ACC112 (cell line): ENCODE data around the gene CTTNBP2.

Experiments
- H2AFZ ChIP-seq: fragments of 200-600 bp; sonication (generic); one replicate; pipeline ENCODE4 v1.6.0; 2017; ENCODE audit warnings: antibody characterized with exemption, low read length; ENCODE audit not compliant: unreplicated experiment
- H3K27ac ChIP-seq: fragments of 200-600 bp; sonication (generic); 2 replicates; pipeline ENCODE4 v1.5.1; 2014; ENCODE audit warnings: low read depth, mild to moderate bottlenecking, antibody characterized with exemption, low read length, moderate library complexity
- H3K27me3 ChIP-seq: fragments of 200-600 bp; sonication (generic); 2 replicates; pipeline ENCODE4 v1.6.1; 2014; ENCODE audit warnings: mild to moderate bottlenecking, antibody characterized with exemption, low read length, moderate library complexity, mixed read lengths; ENCODE audit not compliant: insufficient read depth
- H3K36me3 ChIP-seq: fragments of 200-600 bp; sonication (generic); 2 replicates; pipeline ENCODE4 v1.6.1; 2016; ENCODE audit warnings: mild to moderate bottlenecking, antibody characterized with exemption, low read length, moderate library complexity, mixed read lengths; ENCODE audit not compliant: insufficient read depth
- H3K4me1 ChIP-seq: fragments of 200-600 bp; sonication (generic); one replicate; pipeline ENCODE4 v1.6.1; 2016; ENCODE audit warnings: low read length, mixed read lengths; ENCODE audit not compliant: insufficient read depth, unreplicated experiment, control insufficient read depth
- H3K4me3 ChIP-seq: fragments of 200-600 bp; sonication (generic); 2 replicates; pipeline ENCODE4 v1.5.1; 2014; ENCODE audit warnings: mild to moderate bottlenecking, low read depth, low read length
- H3K79me2 ChIP-seq: fragments of 200-600 bp; sonication (generic); one replicate; pipeline ENCODE4 v1.6.0; 2016; ENCODE audit warnings: low read length; ENCODE audit not compliant: control insufficient read depth, unreplicated experiment, insufficient read depth

Gene CTTNBP2

DNA sequence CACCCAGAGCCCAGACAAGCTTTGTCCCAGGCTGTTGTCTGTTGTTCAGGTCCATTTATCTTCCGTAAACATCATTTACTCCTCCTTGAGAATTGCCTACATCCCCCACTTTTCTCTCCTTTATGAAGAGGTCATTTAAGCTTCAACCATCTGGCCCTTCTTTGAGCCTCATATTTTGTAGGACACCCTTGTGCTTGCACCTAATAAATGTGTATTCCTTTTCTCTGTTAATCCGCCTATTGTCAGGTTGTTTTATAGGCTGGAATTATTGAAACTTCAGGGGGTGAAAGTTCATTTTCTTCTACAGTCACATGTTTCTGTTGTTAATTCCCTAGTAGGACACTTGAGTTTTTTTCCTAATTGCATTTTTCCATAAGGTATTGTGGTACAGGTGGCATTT is 19.6 kb upstream of the CTTNBP2 start:
- no peak overlapping the region for H3K27ac ChIP-seq
- H3K4me1 ChIP-seq, result no peaks in the 10 kb centered on the region
- H3K27me3 ChIP-seq, result no peaks in the 10 kb centered on the region
- H3K4me3 ChIP-seq, result no peak overlapping the region
- H2AFZ ChIP-seq, result no peak overlapping the region
- no peaks in the 10 kb centered on the region for H3K79me2 ChIP-seq
- no peaks in the 10 kb centered on the region for H3K36me3 ChIP-seq

DNA sequence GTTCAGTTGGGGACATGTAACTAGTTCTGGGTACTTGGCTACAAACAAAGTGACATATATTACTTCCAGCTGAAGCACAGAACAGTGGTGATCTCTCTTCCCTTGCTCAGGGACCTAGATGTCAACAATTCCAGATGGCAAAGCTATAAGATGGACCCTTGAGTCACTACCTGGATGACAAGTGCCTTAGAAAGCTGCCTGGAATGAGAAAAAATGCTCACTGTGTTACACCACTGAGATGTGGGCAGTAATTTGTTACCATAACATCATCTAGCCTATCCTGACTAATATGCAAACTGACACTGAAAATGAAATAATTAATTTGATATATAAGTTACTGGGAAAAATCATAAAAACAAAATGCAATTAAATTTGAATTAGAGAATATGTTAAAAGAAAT is 16.4 kb upstream of the CTTNBP2 start:
- Histone ChIP-seq H3K79me2 (no peaks in the 10 kb centered on the region), H2AFZ (no peak overlapping the region), H3K4me1 (no peaks in the 10 kb centered on the region), H3K27ac (no peak overlapping the region), H3K27me3 (no peaks in the 10 kb centered on the region), H3K36me3 (no peaks in the 10 kb centered on the region), H3K4me3 (no peak overlapping the region)

DNA sequence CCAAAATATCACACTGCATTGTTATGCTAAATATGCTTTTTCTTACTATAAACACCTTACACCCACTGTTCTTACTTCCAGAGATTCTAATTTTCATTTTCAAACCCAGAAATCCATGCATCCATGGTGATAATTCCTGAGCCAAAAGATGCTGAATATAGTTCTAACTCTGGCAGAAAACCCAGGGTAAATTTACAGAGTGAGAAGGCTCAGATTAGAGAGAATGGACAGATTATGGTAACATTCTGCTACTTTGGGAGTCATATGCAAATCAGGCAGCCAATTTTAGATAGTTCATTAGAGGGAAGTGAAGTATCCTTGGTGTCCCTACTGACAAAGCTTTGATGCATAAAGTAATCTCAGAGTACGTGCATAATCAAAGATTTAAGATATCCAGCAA is 15.4 kb upstream of the CTTNBP2 start:
- H3K79me2 ChIP-seq, result no peaks in the 10 kb centered on the region
- no peaks in the 10 kb centered on the region for H3K4me1 ChIP-seq
- no peak overlapping the region for H3K27ac ChIP-seq
- H3K27me3 ChIP-seq, result no peaks in the 10 kb centered on the region
- H3K4me3 ChIP-seq, result no peak overlapping the region
- H2AFZ ChIP-seq, result no peak overlapping the region
- H3K36me3 ChIP-seq, result no peaks in the 10 kb centered on the region

DNA sequence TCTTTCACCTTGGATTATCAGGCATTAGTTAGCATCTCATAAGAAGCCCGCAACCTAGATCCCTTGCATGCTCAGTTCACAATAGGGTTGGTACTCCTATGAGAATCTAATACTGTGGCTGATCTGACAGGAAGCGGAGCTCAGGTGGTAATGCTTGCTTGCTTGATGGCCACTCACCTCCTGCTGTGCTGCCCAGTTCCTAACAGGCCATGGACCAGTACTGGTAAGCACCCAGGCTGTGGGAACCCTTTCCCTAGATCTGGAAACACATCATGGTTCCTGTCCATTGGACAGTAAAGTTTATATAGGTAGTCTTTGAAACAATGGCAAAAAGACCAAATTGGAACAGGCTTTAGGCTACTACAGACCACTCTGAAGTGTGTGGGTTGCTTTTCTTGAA is 9.4 kb upstream of the CTTNBP2 start:
- no peaks in the 10 kb centered on the region for H3K79me2 ChIP-seq
- no peak overlapping the region for H3K4me3 ChIP-seq
- H3K27me3 ChIP-seq, result no peaks in the 10 kb centered on the region
- H3K4me1 ChIP-seq, result no peaks in the 10 kb centered on the region
- no peak overlapping the region for H2AFZ ChIP-seq
- H3K27ac ChIP-seq, result no peak overlapping the region
- H3K36me3 ChIP-seq, result no peaks in the 10 kb centered on the region

DNA sequence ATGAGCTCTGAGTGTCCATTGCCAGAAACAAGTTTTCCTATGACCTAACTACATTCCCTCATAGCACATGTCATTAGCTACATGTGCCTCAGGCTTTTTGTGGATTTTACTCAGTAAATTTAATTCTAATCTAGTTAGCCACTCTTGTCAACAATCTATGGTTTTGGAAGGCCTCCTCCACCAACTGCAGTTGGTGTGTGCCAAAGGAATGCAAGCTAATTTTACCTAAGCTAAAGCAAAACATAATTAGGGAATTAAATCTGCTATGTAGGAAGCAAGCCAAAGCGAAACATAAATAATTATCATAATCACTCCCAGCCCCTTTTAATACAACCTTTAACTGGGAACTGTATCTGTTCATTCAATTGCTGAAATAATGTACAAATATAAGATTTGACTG is 3.5 kb upstream of the CTTNBP2 start:
- H3K4me1 ChIP-seq, result no peaks in the 10 kb centered on the region
- H3K79me2 ChIP-seq, result no peaks in the 10 kb centered on the region
- no peak overlapping the region for H3K27ac ChIP-seq
- no peak overlapping the region for H3K4me3 ChIP-seq
- H3K36me3 ChIP-seq, result no peaks in the 10 kb centered on the region
- no peak overlapping the region for H2AFZ ChIP-seq
- H3K27me3 ChIP-seq, result peaks cover 45% of the 10 kb centered on the region

DNA sequence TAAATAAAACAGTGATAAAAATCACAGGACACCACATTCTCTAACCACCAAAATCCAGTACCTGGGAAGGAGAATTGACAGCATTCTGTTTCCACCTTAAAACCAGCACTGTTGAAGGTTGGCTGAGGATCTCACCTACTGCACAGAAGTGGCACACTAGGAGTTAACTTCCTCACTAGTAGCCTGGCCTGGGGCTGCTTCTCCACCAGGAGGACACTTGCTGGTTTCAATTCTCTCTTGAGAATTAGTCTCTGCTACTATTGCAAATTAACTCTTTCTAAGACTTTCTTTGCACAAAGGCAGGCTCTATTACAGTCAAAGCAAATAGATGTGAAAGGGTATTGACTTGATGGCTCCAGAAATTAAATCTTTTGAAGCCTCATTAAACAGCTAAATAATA is 2.3 kb upstream of the CTTNBP2 start:
- Histone ChIP-seq H3K27ac (no peak overlapping the region), H3K4me3 (no peak overlapping the region), H3K79me2 (no peaks in the 10 kb centered on the region), H2AFZ (no peak overlapping the region), H3K36me3 (no peaks in the 10 kb centered on the region), H3K4me1 (no peaks in the 10 kb centered on the region), H3K27me3 (peaks cover 57% of the 10 kb centered on the region)

DNA sequence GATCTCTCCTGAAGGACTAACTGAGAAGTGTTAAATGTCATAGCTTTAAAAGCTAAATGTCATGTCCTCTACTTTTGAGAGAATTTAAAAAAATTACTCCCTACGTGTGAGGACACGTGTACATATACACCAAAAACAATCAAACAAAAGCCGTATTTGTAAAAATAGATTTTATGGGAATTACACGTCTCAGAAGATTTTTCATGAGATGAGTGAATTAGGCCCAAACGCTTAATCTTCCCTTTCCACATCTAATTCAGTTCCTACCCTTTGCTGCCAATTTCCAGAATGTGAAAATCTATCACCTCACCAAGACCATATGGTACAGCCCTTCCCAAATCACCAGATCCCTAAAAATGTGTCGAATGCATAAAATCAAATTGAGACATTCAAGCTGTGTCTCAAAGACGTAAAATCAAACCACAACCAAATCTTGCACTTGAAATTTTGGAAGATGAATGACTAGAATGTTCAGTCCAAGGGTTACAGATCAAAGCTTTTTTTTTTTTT is 1.0 kb upstream of the CTTNBP2 start:
- Histone ChIP-seq H2AFZ (no peak overlapping the region), H3K79me2 (no peaks in the 10 kb centered on the region), H3K36me3 (no peaks in the 10 kb centered on the region), H3K4me1 (no peaks in the 10 kb centered on the region), H3K27me3 (peaks cover 68% of the 10 kb centered on the region), H3K4me3 (no peak overlapping the region), H3K27ac (no peak overlapping the region)

DNA sequence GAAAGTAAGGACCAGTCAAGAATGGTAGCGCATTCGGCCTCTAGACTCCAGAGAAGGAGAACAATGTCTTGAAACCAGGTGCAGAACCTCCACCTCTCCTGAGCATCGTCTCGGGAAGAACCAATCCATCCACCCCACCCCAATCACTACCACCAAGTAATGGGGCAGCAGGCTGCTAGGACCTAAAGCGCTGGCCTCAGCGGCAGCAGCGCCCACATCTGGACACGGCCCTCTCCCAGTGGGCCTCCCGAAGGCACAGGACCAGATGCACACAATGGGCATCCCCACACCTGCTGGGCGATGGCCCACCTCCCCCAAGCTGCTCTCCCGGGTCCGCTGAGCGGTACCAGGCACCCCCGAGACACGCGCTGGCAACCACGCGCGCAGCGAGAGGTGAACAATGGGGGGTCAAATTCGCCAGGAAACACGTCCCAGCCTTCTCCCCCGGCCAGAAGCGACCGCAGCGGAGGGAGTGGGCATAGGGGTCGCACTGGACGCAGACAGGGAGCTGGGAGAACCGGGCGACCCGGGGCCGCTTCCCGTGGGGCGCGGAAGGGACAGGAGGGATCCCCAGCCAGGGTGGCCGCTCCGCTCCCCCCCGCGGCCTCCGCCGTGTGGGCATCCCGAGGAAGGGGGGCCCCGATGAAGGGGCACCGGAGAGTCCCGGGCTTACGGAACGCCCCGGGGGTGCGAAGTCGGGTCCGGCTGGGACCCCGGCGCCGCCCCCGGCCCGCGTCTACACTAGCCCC is 506 bp downstream of the CTTNBP2 start:
- H2AFZ ChIP-seq, result peak overlapping the region; percentile 85
- peak overlapping the region; percentile 69 for H3K4me3 ChIP-seq
- H3K27me3 ChIP-seq, result peaks cover 74% of the 10 kb centered on the region
- H3K27ac ChIP-seq, result no peak overlapping the region
- no peaks in the 10 kb centered on the region for H3K79me2 ChIP-seq
- no peaks in the 10 kb centered on the region for H3K36me3 ChIP-seq
- no peaks in the 10 kb centered on the region for H3K4me1 ChIP-seq

DNA sequence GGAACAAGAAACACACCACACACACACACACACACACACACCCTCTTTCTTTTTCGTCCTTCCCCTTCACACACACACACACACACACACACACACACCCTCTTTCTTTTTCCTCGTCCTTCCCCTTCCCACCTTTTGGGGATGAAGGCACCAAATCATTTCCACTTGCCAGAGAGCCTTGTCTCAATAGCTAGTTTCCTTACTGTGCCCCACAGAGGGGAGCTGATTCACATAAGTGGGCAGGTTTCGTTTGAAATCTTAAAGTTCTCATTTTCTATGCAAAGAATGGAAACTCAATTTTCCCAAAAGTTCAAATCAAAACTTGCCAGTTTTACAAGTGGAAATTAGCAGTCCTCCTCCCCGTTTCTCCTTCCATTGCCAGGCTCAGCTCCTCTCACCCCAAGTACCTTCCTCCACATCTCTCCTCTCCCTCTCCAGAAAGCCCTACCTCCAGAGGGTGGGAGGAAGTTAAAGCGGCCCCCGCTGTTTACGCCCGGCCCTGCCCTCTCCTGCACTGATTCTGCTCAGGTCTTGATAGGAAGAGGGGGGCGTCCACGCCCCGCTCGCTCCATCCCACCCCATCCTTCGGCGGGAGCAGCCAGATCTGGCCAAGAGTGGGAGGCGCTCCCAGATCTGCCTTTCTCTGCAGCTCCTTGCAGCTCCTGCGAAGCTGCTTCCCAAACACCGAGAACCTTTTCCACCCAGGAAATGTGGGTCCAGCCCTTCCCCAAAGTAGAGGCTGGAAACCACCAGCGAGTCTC is 1.3 kb downstream of the CTTNBP2 start:
- Histone ChIP-seq H3K27me3 (peaks cover 82% of the 10 kb centered on the region), H3K27ac (no peak overlapping the region), H3K36me3 (no peaks in the 10 kb centered on the region), H2AFZ (no peak overlapping the region), H3K79me2 (no peaks in the 10 kb centered on the region), H3K4me3 (0 out of 2 replicates have a peak overlapping the region, but pooled peaks have one; percentile 69), H3K4me1 (no peaks in the 10 kb centered on the region)

DNA sequence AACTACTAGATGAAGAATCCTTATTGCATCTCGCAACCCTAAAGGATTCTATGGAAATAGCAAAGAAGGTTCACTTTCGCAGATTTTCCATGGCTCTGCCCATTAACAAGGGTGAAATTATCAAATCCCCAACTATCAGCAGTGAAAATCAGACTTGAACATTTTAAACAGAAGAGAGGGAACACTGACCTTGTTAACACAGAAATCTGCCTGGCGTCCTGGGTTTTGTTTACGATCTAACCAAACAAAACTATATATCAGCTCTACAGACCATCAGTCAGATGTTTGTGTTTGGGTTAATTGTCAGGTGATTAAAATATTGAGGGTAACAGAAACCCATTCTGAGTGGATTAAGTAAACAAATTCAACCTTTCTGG is 1.9 kb downstream of the CTTNBP2 start:
- Histone ChIP-seq H3K4me3 (no peak overlapping the region), H2AFZ (no peak overlapping the region), H3K36me3 (no peaks in the 10 kb centered on the region), H3K4me1 (no peaks in the 10 kb centered on the region), H3K27me3 (peaks cover 81% of the 10 kb centered on the region), H3K27ac (no peak overlapping the region), H3K79me2 (no peaks in the 10 kb centered on the region)
